H1 (cell line): Measurements from ENCODE around the gene METTL18. TPM values are rescaled to one million over a fixed set of nuclear protein-coding genes. Genes with fewer than 3 reads are reported as not detected.

Experiments used
- SP4 ChIP-seq: IDR thresholded peaks from 2 replicates; pipeline ENCODE4 v1.6.1; 2012; ENCODE audit warnings: low read length, inconsistent platforms
- SRF ChIP-seq: IDR thresholded peaks from 2 replicates; pipeline ENCODE4 v1.6.1; 2011; ENCODE audit warnings: mild to moderate bottlenecking, low read depth, low read length, moderate library complexity
- ZNF274 ChIP-seq: IDR thresholded peaks from 2 replicates; pipeline ENCODE4 v1.7.0; 2012; ENCODE audit warnings: low read length, borderline replicate concordance; ENCODE audit errors: extremely low read depth
- polyA plus RNA-seq, 7 experiments: library from polyadenylated mRNA; depleted of rRNA in 3 of 7; stranded (reverse) in 5 of 7; unstranded in 2 of 7; fragments of >200 nt in 5 of 7; fragments of 200-250 nt in 2 of 7; gene quantifications; 1 replicate in 5 of 7; 2 replicates in 1 of 7; 4 replicates in 1 of 7; pipeline versions ENCODE4 v1.2.1 to v1.2.3, GENCODE V29; 2011 to 2013; ENCODE audit warnings: missing spikeins in 2 of 7, mixed read lengths in 2 of 7
- total RNA-seq: library from RNA; stranded (reverse); fragmentation: NEBNext Ultra II Directional; extraction: Animal tissue kit (Norgen Biotek cat#: 25700); gene quantifications from 2 replicates; pipeline ENCODE4 v1.2.1, GENCODE V29; 2021

Gene METTL18
- total and polyA plus RNA-seq, 2 of the 8 experiments (the other 6 are each of a cell fraction or from before 2014, with no cell fraction given), result 1.4 to 7.6 TPM

DNA sequence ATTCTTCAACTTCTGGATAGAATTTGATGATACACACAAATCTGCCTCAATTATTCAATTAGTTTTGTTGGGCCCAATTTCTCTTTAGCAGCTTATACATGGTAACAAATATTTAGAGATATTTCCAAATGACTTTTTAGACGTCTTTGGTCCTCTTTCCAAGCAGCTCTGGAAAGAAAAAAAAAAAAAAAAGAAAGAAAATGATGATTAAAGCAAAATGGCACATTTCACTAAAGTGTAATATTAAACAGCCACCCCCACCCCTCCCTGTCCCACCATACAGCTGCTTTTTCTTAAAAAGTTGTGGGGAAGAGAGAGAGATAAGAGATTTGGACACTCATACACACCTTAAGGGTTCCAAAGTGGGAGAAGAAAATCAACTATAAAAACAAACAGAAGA is 977 bp downstream of the METTL18 start (continued):
- TF ChIP-seq SRF (no peak), SP4 (no peak), ZNF274 (no peak)
